LNCaP clone FGC (cell line): Measurements from ENCODE around the gene SV2C.
"Not testable (repeated sequence)": the region's sequence is repeated elsewhere in the genome, so short reads cannot be mapped to it uniquely, and the experiment has no call there.

Source experiments
- DNase-seq: peaks from one replicate; pipeline ENCODE4 v3.0.0-alpha.2; 2011; ENCODE audit warnings: low read depth
- H3K4me3 ChIP-seq: 2 replicates; pipeline ENCODE4 v1.5.1; 2011; ENCODE audit warnings: mild to moderate bottlenecking, low read depth, low read length, control low read depth
- CTCF ChIP-seq: IDR thresholded peaks from 2 replicates; pipeline ENCODE4 v1.5.1; 2012; ENCODE audit warnings: mild to moderate bottlenecking; ENCODE audit not compliant: control insufficient read depth, insufficient read depth; ENCODE audit errors: extremely low read depth

Gene SV2C

GRCh38 chr5:76083555-76084495 lies 642 bp downstream of the SV2C start:
- DNase-seq, result no peak
- TF ChIP-seq CTCF, result no peak
- H3K4me3 ChIP-seq, result peak overlapping the region; percentile 32

DNA sequence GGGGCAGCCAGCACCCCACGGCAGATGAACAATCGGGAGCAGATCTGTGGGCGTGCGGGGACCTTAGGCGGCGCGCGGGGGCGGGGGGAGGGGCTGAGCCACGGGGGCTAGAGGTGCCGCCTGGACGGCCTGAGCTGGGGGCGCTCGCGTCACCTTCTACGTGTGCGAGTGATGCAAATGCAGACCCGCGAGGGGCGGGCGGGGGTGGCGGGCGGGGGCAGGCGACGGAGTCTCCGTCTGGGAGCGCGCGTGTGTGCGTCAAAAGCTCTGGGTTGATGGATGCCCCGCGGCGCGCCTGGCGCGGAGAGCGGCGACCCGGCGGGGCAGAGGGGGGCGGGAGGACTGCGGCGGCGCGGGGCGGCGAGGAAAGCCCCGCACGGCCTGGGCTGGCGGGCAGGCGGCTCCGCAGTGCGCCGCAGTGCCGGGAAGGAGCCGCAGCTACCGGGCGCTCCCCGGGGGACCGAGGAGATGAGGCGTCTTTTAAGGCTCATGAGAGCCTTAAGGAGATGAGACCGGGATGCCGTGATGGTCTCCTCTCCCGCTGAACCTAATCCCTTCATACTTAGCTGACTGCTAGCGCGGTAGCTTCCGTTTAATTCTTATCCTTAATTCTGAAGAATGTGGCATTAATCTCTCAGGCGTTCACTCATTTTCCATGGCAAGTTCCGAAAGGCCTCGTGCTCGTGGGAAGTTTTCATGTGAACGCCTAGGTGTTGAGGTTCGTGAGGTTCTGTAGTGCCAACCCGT lies 1.5 kb downstream of the SV2C start:
- H3K4me3 ChIP-seq, result no peak overlapping the region
- TF ChIP-seq CTCF, result no peak
- no peak for DNase-seq

DNA sequence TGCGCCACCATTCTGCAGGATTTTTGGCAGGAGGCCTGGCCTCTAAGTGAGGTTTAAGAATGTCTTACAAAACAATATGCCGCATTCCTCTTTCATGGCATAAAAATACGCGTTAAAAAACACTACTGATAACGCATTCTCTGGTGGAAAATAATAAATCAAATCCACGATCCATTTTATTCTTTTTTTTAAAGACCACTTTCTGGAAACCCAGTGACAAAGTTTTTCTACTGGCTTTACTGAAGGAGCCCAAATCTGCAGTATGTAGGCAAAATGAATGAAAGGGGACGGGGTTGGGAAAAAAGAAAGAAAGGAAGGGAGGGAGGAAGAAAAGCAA lies 2.0 kb downstream of the SV2C start:
- no peak for TF ChIP-seq CTCF
- no peak for DNase-seq
- no peak overlapping the region for H3K4me3 ChIP-seq

- no peak for DNase-seq
- no peak for TF ChIP-seq CTCF
These were observed 2.9 kb downstream of the SV2C start for GRCh38 chr5:76086095-76086494.

GRCh38 chr5:76089156-76089555 lies 6.0 kb downstream of the SV2C start:
- not testable (repeated sequence) for DNase-seq, H3K4me3 ChIP-seq

More at GRCh38 chr5:76086095-76086494, 2.9 kb downstream of the SV2C start:
- no peak overlapping the region for H3K4me3 ChIP-seq

DNA sequence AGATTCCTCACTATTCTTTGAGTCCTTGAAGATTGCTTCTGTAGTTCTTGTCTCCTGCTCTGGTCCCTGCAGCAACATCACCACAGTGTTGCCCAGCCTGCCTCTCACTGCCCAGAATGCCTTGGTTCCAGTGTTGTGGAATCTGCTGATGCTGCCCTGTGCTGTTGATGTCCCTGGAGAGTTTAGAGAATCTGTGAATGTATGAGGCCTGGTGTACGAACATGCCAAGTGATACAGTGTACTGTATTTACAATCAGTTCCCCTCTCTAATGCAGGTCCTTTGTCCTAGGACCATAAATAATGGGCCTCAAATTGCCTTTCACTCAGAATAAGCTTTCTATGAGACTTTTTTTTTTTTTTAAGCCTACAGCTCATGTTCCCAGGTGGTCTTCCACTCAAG lies 8.2 kb downstream of the SV2C start:
- no peak for TF ChIP-seq CTCF
- H3K4me3 ChIP-seq, result no peak overlapping the region
- no peak for DNase-seq

- H3K4me3 ChIP-seq, result no peak overlapping the region
- DNase-seq, result no peak
- no peak for TF ChIP-seq CTCF
These were observed 16.1 kb downstream of the SV2C start for GRCh38 chr5:76099286-76099702.
